HG03520 (cell line): Measurements from ENCODE around the gene ZNF511.
A peak's percentile ranks its signal among the peaks of the same experiment; 100 is the strongest.

Source experiments
- ATAC-seq: cut with Tn5 transposase; IDR thresholded peaks from one replicate; pipeline ENCODE4 v1.9.1; 2021; ENCODE audit warnings: mild to moderate bottlenecking, moderate library complexity; ENCODE audit not compliant: unreplicated experiment

Gene ZNF511

GRCh38 chr10:133273534-133274143, 35.1 kb upstream of the ZNF511 start:
- ATAC-seq: no peak

- ATAC-seq: peak; percentile 37
Observed at GRCh38 chr10:133274751-133275683, 33.7 kb upstream of the ZNF511 start.

GRCh38 chr10:133275684-133276092, 33.0 kb upstream of the ZNF511 start:
- ATAC-seq: peak; percentile 37

- no peak for ATAC-seq
Observed at GRCh38 chr10:133276100-133276434, 32.6 kb upstream of the ZNF511 start.

- peak; percentile 55 for ATAC-seq
Observed at GRCh38 chr10:133276435-133277201, 32.1 kb upstream of the ZNF511 start, which contains the start of gene ADAM8. ADAM8 (minus strand) TSS chr10:133276868; CDS start chr10:133276817, 51 bp downstream.

- no peak for ATAC-seq
Observed at GRCh38 chr10:133277277-133277992, 31.3 kb upstream of the ZNF511 start.

GRCh38 chr10:133277993-133278576, 30.6 kb upstream of the ZNF511 start:
- no peak for ATAC-seq

GRCh38 chr10:133278577-133279265, 30.0 kb upstream of the ZNF511 start:
- ATAC-seq: peak; percentile 29

- no peak for ATAC-seq
Observed at GRCh38 chr10:133279326-133280226, 29.1 kb upstream of the ZNF511 start.

GRCh38 chr10:133280391-133281059, 28.2 kb upstream of the ZNF511 start:
- ATAC-seq: no peak

- ATAC-seq: no peak
Observed at GRCh38 chr10:133281084-133281483, 27.6 kb upstream of the ZNF511 start.

- ATAC-seq: no peak
Observed at GRCh38 chr10:133281628-133282372, 26.9 kb upstream of the ZNF511 start.

GRCh38 chr10:133282846-133283390, 25.8 kb upstream of the ZNF511 start:
- no peak for ATAC-seq

GRCh38 chr10:133283931-133284330, 24.8 kb upstream of the ZNF511 start:
- no peak for ATAC-seq

GRCh38 chr10:133285217-133285616, 23.5 kb upstream of the ZNF511 start:
- ATAC-seq: no peak

GRCh38 chr10:133286366-133286765, 22.3 kb upstream of the ZNF511 start:
- no peak for ATAC-seq

- ATAC-seq: no peak
Observed at GRCh38 chr10:133287832-133288500, 20.7 kb upstream of the ZNF511 start.
